Activated naive CD4-positive, alpha-beta T cell treated with anti-CD3 and anti-CD28 coated beads for 36 hours (primary cell): Measurements from ENCODE around the gene TBC1D13. TPM values are rescaled to one million over a fixed set of nuclear protein-coding genes. Genes with fewer than 3 reads are reported as not detected.

Source experiments
- total RNA-seq, 2 experiments: library from RNA; stranded (reverse); gene quantifications; one replicate each; pipeline ENCODE4 v1.2.3, GENCODE V29; 2021

The TBC1D13 gene
- total RNA-seq, 2 experiments from 2014 or later = 8.3 to 9.0 TPM

Other genes with a start within 250 kb of the TBC1D13 start
- 100 to 1,000 TPM; 162 to 183 TPM for gene SPTAN1, start 234.7 kb upstream of the TBC1D13 start, total RNA-seq
- gene DYNC2I2, start 130.4 kb upstream of the TBC1D13 start, total RNA-seq = 10 to 100 TPM; 32.4 to 32.8 TPM
- 100 to 1,000 TPM; 669 to 771 TPM for gene SET, start 98.0 kb upstream of the TBC1D13 start, total RNA-seq
- 1 to 10 TPM; 6.3 to 7.3 TPM for gene PKN3, start 84.8 kb upstream of the TBC1D13 start, total RNA-seq
- 10 to 100 TPM; 50.9 to 53.1 TPM for gene ZDHHC12, start 63.1 kb upstream of the TBC1D13 start, total RNA-seq
- 10 to 100 TPM in 1 of 2 experiments, 1 to 10 TPM in 1; 9.9 to 11.0 TPM for gene ZER1, start 15.3 kb upstream of the TBC1D13 start, total RNA-seq
- gene ENDOG, start 31.2 kb downstream of the TBC1D13 start, total RNA-seq = 10 to 100 TPM in 1 of 2 experiments, 1 to 10 TPM in 1; 9.9 to 10.3 TPM
- gene SPOUT1, start 42.5 kb downstream of the TBC1D13 start, total RNA-seq = 10 to 100 TPM; 72.9 to 82.3 TPM
- gene KYAT1, start 94.7 kb downstream of the TBC1D13 start, total RNA-seq = 10 to 100 TPM; 29.6 to 33.6 TPM
- gene LRRC8A, start 94.9 kb downstream of the TBC1D13 start, total RNA-seq = 10 to 100 TPM; 13.1 to 13.2 TPM
- under 1 TPM; 0.44 to 0.50 TPM for gene PHYHD1, start 133.7 kb downstream of the TBC1D13 start, total RNA-seq
- 1 to 10 TPM; 2.5 to 2.7 TPM for gene DOLK, start 160.3 kb downstream of the TBC1D13 start, total RNA-seq
- 100 to 1,000 TPM; 101 to 112 TPM for gene NUP188, start 160.4 kb downstream of the TBC1D13 start, total RNA-seq
- gene SH3GLB2, start 241.1 kb downstream of the TBC1D13 start, total RNA-seq = 10 to 100 TPM; 38.0 to 38.2 TPM
- 10 to 100 TPM; 36.3 to 42.7 TPM for gene MIGA2, start 249.4 kb downstream of the TBC1D13 start, total RNA-seq